SK-N-SH treated with all-trans-retinoic acid at 6 μM for 48 hours (cell line): ENCODE measurements around the gene LGALS1.
"Not testable (repeated sequence)": the region's sequence is repeated elsewhere in the genome, so short reads cannot be mapped to it uniquely, and the experiment has no call there.

Experiments
- ATAC-seq: fragments of 200-7000 bp; cut with Tn5 transposase; 3 replicates; pipeline ENCODE4 v1.9.1; 2020; ENCODE audit warnings: mild to moderate bottlenecking, moderate library complexity
- ARNTL ChIP-seq: fragments of 450-650 bp; formaldehyde crosslinking; IDR thresholded peaks from 2 replicates; pipeline ENCODE4 v1.5.0; 2020; ENCODE audit warnings: low read depth, mild to moderate bottlenecking, moderate library complexity, borderline replicate concordance
- BACH2 ChIP-seq: fragments of 250-450 bp; sonication (Bioruptor Pico); IDR thresholded peaks from 2 replicates; pipeline ENCODE4 v1.9.0; 2021; ENCODE audit warnings: mild to moderate bottlenecking, borderline replicate concordance
- CREB5 ChIP-seq: fragments of 250-450 bp; sonication (Bioruptor Pico); IDR thresholded peaks from 2 replicates; pipeline ENCODE4 v1.5.1; 2020; ENCODE audit warnings: low read depth, mild to moderate bottlenecking, moderate library complexity
- CSRNP3 ChIP-seq: fragments of 250-450 bp; sonication (Bioruptor Pico); IDR thresholded peaks from 2 replicates; pipeline ENCODE4 v1.5.1; 2021; ENCODE audit warnings: mild to moderate bottlenecking, moderate library complexity
- ESRRG ChIP-seq: fragments of 250-450 bp; sonication (Bioruptor Pico); IDR thresholded peaks from 2 replicates; pipeline ENCODE4 v1.6.1; 2021; ENCODE audit warnings: mild to moderate bottlenecking
- ISL1 ChIP-seq: fragments of 250-450 bp; sonication (Bioruptor Pico); IDR thresholded peaks from 2 replicates; pipeline ENCODE4 v2.1.2; 2022; ENCODE audit warnings: mild to moderate bottlenecking, moderate library complexity
- OSR1 ChIP-seq: fragments of 250-450 bp; sonication (Bioruptor Pico); IDR thresholded peaks from 2 replicates; pipeline ENCODE4 v1.8.0; 2022; ENCODE audit warnings: moderate library complexity, mild to moderate bottlenecking, inconsistent platforms
- PATZ1 ChIP-seq: fragments of 250-450 bp; sonication (Bioruptor Pico); IDR thresholded peaks from 2 replicates; pipeline ENCODE4 v1.8.0; 2020; ENCODE audit warnings: mild to moderate bottlenecking, moderate library complexity, borderline replicate concordance
- POU6F1 ChIP-seq: fragments of 250-450 bp; sonication (Bioruptor Pico); IDR thresholded peaks from 2 replicates; pipeline ENCODE4 v1.8.0; 2021; ENCODE audit warnings: low read depth, mild to moderate bottlenecking, moderate library complexity, borderline replicate concordance
- PPARA ChIP-seq: fragments of 250-450 bp; sonication (Bioruptor Pico); IDR thresholded peaks from 2 replicates; pipeline ENCODE4 v1.5.0; 2020; ENCODE audit warnings: mild to moderate bottlenecking, borderline replicate concordance
- TCF4 ChIP-seq: fragments of 250-450 bp; sonication (Bioruptor Pico); IDR thresholded peaks from 2 replicates; pipeline ENCODE4 v1.8.0; 2021; ENCODE audit warnings: mild to moderate bottlenecking, moderate library complexity, borderline replicate concordance
- TOX ChIP-seq: fragments of 250-450 bp; sonication (Bioruptor Pico); IDR thresholded peaks from 2 replicates; pipeline ENCODE4 v1.8.0; 2021; ENCODE audit warnings: mild to moderate bottlenecking, moderate library complexity, borderline replicate concordance
- TSHZ2 ChIP-seq: fragments of 250-450 bp; sonication (Bioruptor Pico); IDR thresholded peaks from 2 replicates; pipeline ENCODE4 v1.5.0; 2020; ENCODE audit warnings: mild to moderate bottlenecking, moderate library complexity
- ZC3H10 ChIP-seq: fragments of 250-450 bp; sonication (Bioruptor Pico); IDR thresholded peaks from 2 replicates; pipeline ENCODE4 v1.5.1; 2021; ENCODE audit warnings: mild to moderate bottlenecking, moderate library complexity
- ZNF565 ChIP-seq: fragments of 450-650 bp; formaldehyde crosslinking; conservative IDR thresholded peaks from 2 replicates; pipeline ENCODE4 v1.5.0; 2020; ENCODE audit warnings: low read depth, mild to moderate bottlenecking, moderate library complexity

Gene LGALS1

GRCh38 chr22:37690407-37690806 is 15.0 kb downstream of the LGALS1 start:
- TF ChIP-seq ZNF565 (CRISPR knock-in tag) = no peak
- no peak for TF ChIP-seq ISL1 (CRISPR knock-in tag)
- no peak for TF ChIP-seq BACH2 (CRISPR knock-in tag)
- no peak for TF ChIP-seq CSRNP3 (CRISPR knock-in tag)
- TF ChIP-seq ARNTL (CRISPR knock-in tag) = no peak
- no peak for TF ChIP-seq PATZ1 (CRISPR knock-in tag)
- no peak for TF ChIP-seq TOX (CRISPR knock-in tag)
- TF ChIP-seq TCF4 = no peak
- TF ChIP-seq ESRRG (CRISPR knock-in tag) = no peak
- no peak for TF ChIP-seq OSR1
- no peak for TF ChIP-seq TSHZ2 (CRISPR knock-in tag)
- no peak for TF ChIP-seq POU6F1 (CRISPR knock-in tag)
- no peak for ATAC-seq

GRCh38 chr22:37690901-37691504 is 15.6 kb downstream of the LGALS1 start:
- TF ChIP-seq PPARA (CRISPR knock-in tag) (no peak), ESRRG (CRISPR knock-in tag) (no peak), CSRNP3 (CRISPR knock-in tag) (no peak)
- ATAC-seq = no peak

GRCh38 chr22:37692627-37693285 is 17.3 kb downstream of the LGALS1 start:
- no peak for ATAC-seq
- TF ChIP-seq TCF4 = no peak
- no peak for TF ChIP-seq CREB5 (CRISPR knock-in tag)
- TF ChIP-seq ZNF565 (CRISPR knock-in tag) = no peak
- no peak for TF ChIP-seq TOX (CRISPR knock-in tag)
- no peak for TF ChIP-seq PATZ1 (CRISPR knock-in tag)
- TF ChIP-seq ZC3H10 (CRISPR knock-in tag) = no peak

- not testable (repeated sequence) for ATAC-seq
Observed at GRCh38 chr22:37694131-37694530, 18.7 kb downstream of the LGALS1 start.

- not testable (repeated sequence) for ATAC-seq
Observed at GRCh38 chr22:37696260-37696656, 20.8 kb downstream of the LGALS1 start.
